Measurements from ENCODE around the gene DENND5B. TPM values are rescaled to one million over a fixed set of nuclear protein-coding genes. Genes with fewer than 3 reads are reported as not detected.

The DENND5B gene
- total and polyA plus RNA-seq, 10 of the 15 experiments (the other 5 are each of a cell fraction or from before 2014, with no cell fraction given) = 0.39 to 32.5 (median 20.6) TPM

- no peaks in the 10 kb centered on the region for H3K79me2 ChIP-seq (ENCODE audit: control insufficient read depth, insufficient read depth, low read length)
- POLR2A ChIA-PET = no interaction called here
- intact Hi-C loops (cut with micrococcal nuclease; ENCODE audit: unreplicated experiment) (no loop called here), in situ Hi-C loops (cut with MboI) (no loop called here)
- H3K27ac ChIP-seq (ENCODE audit: control insufficient read depth, insufficient read depth) = no peak overlapping the region
- no TSS peak for BruUV-seq (replicated peaks)
- FAIRE-seq (no peak), DNase-seq (ENCODE audit: low read depth, low spot score) (no peak), ATAC-seq (no peak)
- TF ChIP-seq LARP7 (IDR thresholded peaks at IDR 0.05) = no peak
- no peak for TF ChIP-seq ZNF622 (IDR thresholded peaks at IDR 0.05)
- TF ChIP-seq, protein P1, sequence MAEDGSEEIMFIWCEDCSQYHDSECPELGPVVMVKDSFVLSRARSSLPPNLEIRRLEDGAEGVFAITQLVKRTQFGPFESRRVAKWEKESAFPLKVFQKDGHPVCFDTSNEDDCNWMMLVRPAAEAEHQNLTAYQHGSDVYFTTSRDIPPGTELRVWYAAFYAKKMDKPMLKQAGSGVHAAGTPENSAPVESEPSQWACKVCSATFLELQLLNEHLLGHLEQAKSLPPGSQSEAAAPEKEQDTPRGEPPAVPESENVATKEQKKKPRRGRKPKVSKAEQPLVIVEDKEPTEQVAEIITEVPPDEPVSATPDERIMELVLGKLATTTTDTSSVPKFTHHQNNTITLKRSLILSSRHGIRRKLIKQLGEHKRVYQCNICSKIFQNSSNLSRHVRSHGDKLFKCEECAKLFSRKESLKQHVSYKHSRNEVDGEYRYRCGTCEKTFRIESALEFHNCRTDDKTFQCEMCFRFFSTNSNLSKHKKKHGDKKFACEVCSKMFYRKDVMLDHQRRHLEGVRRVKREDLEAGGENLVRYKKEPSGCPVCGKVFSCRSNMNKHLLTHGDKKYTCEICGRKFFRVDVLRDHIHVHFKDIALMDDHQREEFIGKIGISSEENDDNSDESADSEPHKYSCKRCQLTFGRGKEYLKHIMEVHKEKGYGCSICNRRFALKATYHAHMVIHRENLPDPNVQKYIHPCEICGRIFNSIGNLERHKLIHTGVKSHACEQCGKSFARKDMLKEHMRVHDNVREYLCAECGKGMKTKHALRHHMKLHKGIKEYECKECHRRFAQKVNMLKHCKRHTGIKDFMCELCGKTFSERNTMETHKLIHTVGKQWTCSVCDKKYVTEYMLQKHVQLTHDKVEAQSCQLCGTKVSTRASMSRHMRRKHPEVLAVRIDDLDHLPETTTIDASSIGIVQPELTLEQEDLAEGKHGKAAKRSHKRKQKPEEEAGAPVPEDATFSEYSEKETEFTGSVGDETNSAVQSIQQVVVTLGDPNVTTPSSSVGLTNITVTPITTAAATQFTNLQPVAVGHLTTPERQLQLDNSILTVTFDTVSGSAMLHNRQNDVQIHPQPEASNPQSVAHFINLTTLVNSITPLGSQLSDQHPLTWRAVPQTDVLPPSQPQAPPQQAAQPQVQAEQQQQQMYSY (CRISPR knock-in tag; IDR thresholded peaks at IDR 0.05) = no peak
- TF ChIP-seq CREM (IDR thresholded peaks at IDR 0.05; ENCODE audit: low read depth) = no peak
- TF ChIP-seq MYB (IDR thresholded peaks at IDR 0.05; ENCODE audit: borderline replicate concordance, low read depth, low read length) = no peak
- no peak for TF ChIP-seq NFYB (IDR thresholded peaks at IDR 0.05; ENCODE audit: insufficient read depth, low read depth, low read length)
- no peak for TF ChIP-seq E2F4 (IDR thresholded peaks at IDR 0.05; ENCODE audit: low read depth, low read length)
- no peak for TF ChIP-seq NFYA (IDR thresholded peaks at IDR 0.05; ENCODE audit: borderline replicate concordance, low read depth, low read length)
- TF ChIP-seq BMI1 (IDR thresholded peaks at IDR 0.05; ENCODE audit: borderline replicate concordance) = no peak
- TF ChIP-seq, protein P2, sequence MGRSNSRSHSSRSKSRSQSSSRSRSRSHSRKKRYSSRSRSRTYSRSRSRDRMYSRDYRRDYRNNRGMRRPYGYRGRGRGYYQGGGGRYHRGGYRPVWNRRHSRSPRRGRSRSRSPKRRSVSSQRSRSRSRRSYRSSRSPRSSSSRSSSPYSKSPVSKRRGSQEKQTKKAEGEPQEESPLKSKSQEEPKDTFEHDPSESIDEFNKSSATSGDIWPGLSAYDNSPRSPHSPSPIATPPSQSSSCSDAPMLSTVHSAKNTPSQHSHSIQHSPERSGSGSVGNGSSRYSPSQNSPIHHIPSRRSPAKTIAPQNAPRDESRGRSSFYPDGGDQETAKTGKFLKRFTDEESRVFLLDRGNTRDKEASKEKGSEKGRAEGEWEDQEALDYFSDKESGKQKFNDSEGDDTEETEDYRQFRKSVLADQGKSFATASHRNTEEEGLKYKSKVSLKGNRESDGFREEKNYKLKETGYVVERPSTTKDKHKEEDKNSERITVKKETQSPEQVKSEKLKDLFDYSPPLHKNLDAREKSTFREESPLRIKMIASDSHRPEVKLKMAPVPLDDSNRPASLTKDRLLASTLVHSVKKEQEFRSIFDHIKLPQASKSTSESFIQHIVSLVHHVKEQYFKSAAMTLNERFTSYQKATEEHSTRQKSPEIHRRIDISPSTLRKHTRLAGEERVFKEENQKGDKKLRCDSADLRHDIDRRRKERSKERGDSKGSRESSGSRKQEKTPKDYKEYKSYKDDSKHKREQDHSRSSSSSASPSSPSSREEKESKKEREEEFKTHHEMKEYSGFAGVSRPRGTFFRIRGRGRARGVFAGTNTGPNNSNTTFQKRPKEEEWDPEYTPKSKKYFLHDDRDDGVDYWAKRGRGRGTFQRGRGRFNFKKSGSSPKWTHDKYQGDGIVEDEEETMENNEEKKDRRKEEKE (IDR thresholded peaks at IDR 0.05) = no peak
- no peak for TF ChIP-seq E4F1 (IDR thresholded peaks at IDR 0.05; ENCODE audit: borderline replicate concordance, partially characterized antibody)
- TF ChIP-seq WRNIP1 (IDR thresholded peaks at IDR 0.05; ENCODE audit: borderline replicate concordance, low read depth, low read length) = no peak
- TF ChIP-seq SREBF2 (IDR thresholded peaks at IDR 0.05; ENCODE audit: low read length) = no peak
- no peaks in the 10 kb centered on the region for H3K4me1 ChIP-seq (ENCODE audit: control insufficient read depth, insufficient read depth, low read length)
- no peak overlapping the region for H2AFZ ChIP-seq (ENCODE audit: control insufficient read depth, low read depth, low read length)
- no peaks in the 10 kb centered on the region for H3K9me3 ChIP-seq (replicated peaks; ENCODE audit: control insufficient read depth, insufficient read depth, low read length)
- SMC1A ChIA-PET (ENCODE audit: uncharacterized antibody, unreplicated experiment) = no interaction called here
- H3K4me2 ChIP-seq (ENCODE audit: control insufficient read depth, insufficient read depth) = no peak overlapping the region
- H3K36me3 ChIP-seq (ENCODE audit: control insufficient read depth in 2 of 2, insufficient read depth in 2 of 2, low read length in 1 of 2) = peaks cover 0 to 6% of the 10 kb centered on the region in 2 experiments; a peak in 1 of 4 replicates
- CTCF ChIA-PET = no interaction called here
- H3K27me3 ChIP-seq (replicated peaks in 1 of 2; ENCODE audit: control insufficient read depth in 2 of 2, insufficient read depth in 2 of 2, low read length in 1 of 2) = no peaks in the 10 kb centered on the region
- H4K20me1 ChIP-seq (ENCODE audit: control insufficient read depth, insufficient read depth) = no peaks in the 10 kb centered on the region
- RAD21 ChIA-PET (ENCODE audit: unreplicated experiment) = no interaction called here
- 82% methylated on average over 4 of the region's 4 CpGs for WGBS (ENCODE audit: insufficient coverage, insufficient replicate concordance, low lambda C conversion rate, missing lambda C conversion rate)
- H3K4me3 ChIP-seq = no peak overlapping the region
- H3K9ac ChIP-seq (ENCODE audit: control insufficient read depth, insufficient read depth, low read length) = no peak overlapping the region
These were observed 130.9 kb downstream of the DENND5B start for GRCh38 chr12:31460024-31460423.

Measured in GM12878 (cell line).